Ovary (tissue), 3 donors: Measurements from ENCODE around the gene IRF3.

Experiments used
- EP300 ChIP-seq: sonication (generic); formaldehyde crosslinking; IDR thresholded peaks from one replicate; pipeline ENCODE4 v1.6.1; 2017; ENCODE audit warnings: antibody characterized with exemption
- POLR2A ChIP-seq: fragments of 450-650 bp; IDR thresholded peaks from one replicate; pipeline ENCODE4 v1.6.1; 2017; ENCODE audit warnings: antibody characterized with exemption, mild to moderate bottlenecking, moderate library complexity
- TF ChIP-seq, protein P1 (sequence below), 3 donors: fragments of 450-650 bp in 2 of 3; fragments of 200-600 bp in 1 of 3; IDR thresholded peaks; one replicate each; pipeline versions ENCODE4 v1.5.1 to v1.8.0; 2016 to 2022; ENCODE audit warnings: antibody characterized with exemption in 3 of 3, mild to moderate bottlenecking in 1 of 3
- donor health status: DM: no; HTN: no; CAD: no.

DNA sequence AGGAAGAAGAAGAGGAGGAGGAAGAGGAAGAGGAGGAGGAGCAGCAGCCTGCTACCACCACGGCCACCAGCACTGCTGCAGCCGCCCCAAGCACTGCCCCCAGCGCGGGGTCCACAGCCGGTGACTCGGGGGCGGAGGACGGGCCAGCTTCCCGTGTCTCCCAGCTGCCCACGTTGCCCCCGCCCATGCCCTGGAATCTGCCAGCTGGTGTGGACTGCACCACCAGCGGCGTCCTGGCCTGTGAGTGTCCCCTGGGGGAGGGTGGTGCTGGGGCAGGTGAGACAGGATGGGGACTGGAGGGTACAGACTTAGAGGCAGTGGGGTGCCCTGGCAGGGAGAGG lies 12.2 kb downstream of the IRF3 start:
- TF ChIP-seq, protein P1, sequence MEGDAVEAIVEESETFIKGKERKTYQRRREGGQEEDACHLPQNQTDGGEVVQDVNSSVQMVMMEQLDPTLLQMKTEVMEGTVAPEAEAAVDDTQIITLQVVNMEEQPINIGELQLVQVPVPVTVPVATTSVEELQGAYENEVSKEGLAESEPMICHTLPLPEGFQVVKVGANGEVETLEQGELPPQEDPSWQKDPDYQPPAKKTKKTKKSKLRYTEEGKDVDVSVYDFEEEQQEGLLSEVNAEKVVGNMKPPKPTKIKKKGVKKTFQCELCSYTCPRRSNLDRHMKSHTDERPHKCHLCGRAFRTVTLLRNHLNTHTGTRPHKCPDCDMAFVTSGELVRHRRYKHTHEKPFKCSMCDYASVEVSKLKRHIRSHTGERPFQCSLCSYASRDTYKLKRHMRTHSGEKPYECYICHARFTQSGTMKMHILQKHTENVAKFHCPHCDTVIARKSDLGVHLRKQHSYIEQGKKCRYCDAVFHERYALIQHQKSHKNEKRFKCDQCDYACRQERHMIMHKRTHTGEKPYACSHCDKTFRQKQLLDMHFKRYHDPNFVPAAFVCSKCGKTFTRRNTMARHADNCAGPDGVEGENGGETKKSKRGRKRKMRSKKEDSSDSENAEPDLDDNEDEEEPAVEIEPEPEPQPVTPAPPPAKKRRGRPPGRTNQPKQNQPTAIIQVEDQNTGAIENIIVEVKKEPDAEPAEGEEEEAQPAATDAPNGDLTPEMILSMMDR (IDR thresholded peaks at IDR 0.05) = no peak
- TF ChIP-seq EP300 = no peak
- TF ChIP-seq POLR2A = no peak
